Kidney (tissue), 14 donors: Measurements from ENCODE around the gene ADPRH. TPM values are rescaled to one million over a fixed set of nuclear protein-coding genes. Genes with fewer than 3 reads are reported as not detected.

ENCODE experiments used
- DNase-seq, 5 donors: peaks; one replicate each; pipeline ENCODE4 v3.0.0-alpha.2; 2013 to 2020
- FAIRE-seq: peaks from 2 replicates; lab custom pipeline; 2012; peaks lifted over from hg19 to GRCh38; lab: Jason Lieb, UNC
- H3K27ac ChIP-seq, 2 donors: one replicate each; pipeline ENCODE4 v1.7.0; 2013; ENCODE audit warnings: low read depth in 2 of 2, low read length in 2 of 2, inconsistent platforms in 1 of 2
- H3K27me3 ChIP-seq: one replicate; pipeline ENCODE4 v1.7.1; 2013; ENCODE audit warnings: low read length, inconsistent platforms; ENCODE audit not compliant: control insufficient read depth, insufficient read depth
- H3K36me3 ChIP-seq, 3 donors: one replicate each; pipeline versions ENCODE4 v1.7.0 to v1.7.1; 2013; ENCODE audit warnings: low read length in 3 of 3, control low read depth in 1 of 3, inconsistent platforms in 1 of 3; ENCODE audit not compliant: insufficient read depth in 3 of 3, control insufficient read depth in 2 of 3
- H3K4me1 ChIP-seq, 3 donors: one replicate each; pipeline versions ENCODE4 v1.7.0 to v1.7.1; 2013; ENCODE audit warnings: low read length in 3 of 3, inconsistent platforms in 1 of 3, low read depth in 1 of 3; ENCODE audit not compliant: control insufficient read depth in 2 of 3, insufficient read depth in 2 of 3
- H3K4me3 ChIP-seq, 3 donors: one replicate each; pipeline versions ENCODE4 v1.7.0 to v1.8.1; 2013; ENCODE audit warnings: low read length in 3 of 3, control low read depth in 1 of 3, inconsistent platforms in 1 of 3
- H3K9ac ChIP-seq, 3 donors: one replicate each; pipeline versions ENCODE4 v1.7.0 to v1.7.1; 2013; ENCODE audit warnings: low read length in 3 of 3, control low read depth in 1 of 3, inconsistent platforms in 1 of 3
- H3K9me3 ChIP-seq, 3 donors: one replicate each; pipeline versions ENCODE4 v1.7.0 to v1.7.1; 2013; ENCODE audit warnings: low read length in 3 of 3, control low read depth in 1 of 3, inconsistent platforms in 1 of 3; ENCODE audit not compliant: control insufficient read depth in 2 of 3, insufficient read depth in 1 of 3
- CTCF ChIP-seq: IDR thresholded peaks from 3 replicates; pipeline ENCODE4 v1.5.1; 2012; ENCODE audit warnings: mild to moderate bottlenecking, moderate library complexity, borderline replicate concordance; ENCODE audit not compliant: insufficient read depth; ENCODE audit errors: extremely low read depth
- intact Hi-C: fragments of 100-400 bp; cut with DNase I; formaldehyde crosslinking; loops from one replicate; pipeline ENCODE4 v1.11.1; 2022
- polyA plus RNA-seq: library from polyadenylated mRNA; stranded (reverse); fragments of 350-450 nt; fragmentation: Illumina TruSeq; extraction: RNeasy Lipid Tissue Mini Kit (QIAGEN cat#74804); gene quantifications from one replicate; pipeline ENCODE4 v1.2.3, GENCODE V29; 2014; ENCODE audit warnings: low read depth, low replicate concordance; ENCODE audit not compliant: insufficient read depth
- total RNA-seq: library from RNA; stranded (reverse); fragmentation: NEBNext Ultra II Directional; extraction: Animal tissue kit (Norgen Biotek cat#: 25700); gene quantifications from one replicate; pipeline ENCODE4 v1.2.1, GENCODE V29; 2021
- donor health status: control.
- donor health status: control.
- donor health status: control.
- donor health status: control.
- donor health status: control.
- donor health status: DM: yes; HTN: yes; CAD: no.
- donor health status: Normal renal cell carcinoma (clear cell type).

ADPRH gene
- total and polyA plus RNA-seq, 2 donors from 2014 or later, result 5.2 to 15.0 TPM

- Histone ChIP-seq H3K4me1 (no peaks in the 10 kb centered on the region), H3K9me3 (peaks cover 0 to 4% (median 0%) of the 10 kb centered on the region in 3 donors), H3K27me3 (no peaks in the 10 kb centered on the region), H3K4me3 (no peak overlapping the region), H3K36me3 (no peaks in the 10 kb centered on the region), H3K9ac (no peak overlapping the region), H3K27ac (no peak overlapping the region)
- intact Hi-C loops, result no loop called here
- DNase-seq (peak in 1 of 5 donors; percentile 19), FAIRE-seq (no peak)
- no peak for TF ChIP-seq CTCF
Measured at GRCh38 chr3:119609301-119609700, 30.0 kb downstream of the ADPRH start.

GRCh38 chr3:119611664-119612063 lies 32.4 kb downstream of the ADPRH start:
- TF ChIP-seq CTCF, result no peak
- no peak for FAIRE-seq
- peaks cover 0 to 4% (median 0%) of the 10 kb centered on the region in 3 donors for H3K9me3 ChIP-seq
- H3K36me3 ChIP-seq, result no peaks in the 10 kb centered on the region
- no peak overlapping the region for H3K9ac ChIP-seq
- no peak overlapping the region for H3K27ac ChIP-seq
- intact Hi-C loops, result no loop called here
- H3K4me3 ChIP-seq, result no peak overlapping the region
- no peaks in the 10 kb centered on the region for H3K4me1 ChIP-seq
- no peaks in the 10 kb centered on the region for H3K27me3 ChIP-seq
- no peak for DNase-seq

DNA sequence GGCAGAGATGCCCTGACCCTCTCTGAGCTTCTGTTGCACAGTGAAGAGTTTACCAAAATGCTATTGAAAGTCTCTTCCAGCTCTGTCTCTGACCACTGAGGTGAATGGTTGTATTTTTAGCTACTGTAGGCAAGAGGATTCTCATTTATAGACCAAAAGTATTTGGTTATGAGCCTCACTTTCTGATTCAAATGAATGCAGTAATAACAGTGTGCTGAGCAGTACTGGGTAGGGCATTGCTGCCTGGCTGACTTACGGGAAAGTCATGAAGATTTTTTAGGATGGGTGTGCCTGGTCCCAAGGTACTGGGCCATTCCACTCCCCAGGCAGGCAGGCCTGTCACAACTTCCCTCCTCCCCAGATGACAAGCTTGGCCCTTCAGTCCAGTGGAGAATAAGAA lies 33.9 kb downstream of the ADPRH start:
- Histone ChIP-seq H3K36me3 (no peaks in the 10 kb centered on the region), H3K9ac (no peak overlapping the region), H3K9me3 (peaks cover 0 to 4% (median 0%) of the 10 kb centered on the region in 3 donors), H3K4me3 (no peak overlapping the region), H3K27me3 (no peaks in the 10 kb centered on the region), H3K4me1 (no peaks in the 10 kb centered on the region), H3K27ac (no peak overlapping the region)
- intact Hi-C loops, result no loop called here
- no peak for TF ChIP-seq CTCF
- no peak for FAIRE-seq
- DNase-seq, result no peak

DNA sequence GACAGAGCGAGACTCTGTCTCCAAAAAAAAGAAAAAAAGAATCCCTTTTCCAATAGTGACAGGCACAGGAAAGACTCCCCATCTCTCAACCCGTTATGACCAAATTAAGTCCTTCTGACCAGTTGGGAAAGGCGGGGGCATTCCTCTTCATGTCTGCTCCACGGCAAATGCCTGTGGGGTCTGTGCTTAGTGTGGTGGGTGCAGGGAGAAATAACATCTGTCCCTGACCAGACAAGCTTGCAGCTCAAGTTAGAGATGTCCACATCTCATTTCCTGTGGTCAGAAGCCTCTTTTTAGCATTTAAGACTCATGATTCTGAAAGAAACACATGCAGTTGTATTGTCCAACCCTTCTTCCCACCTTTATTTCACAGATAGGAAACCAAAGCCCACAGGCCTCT lies 34.6 kb downstream of the ADPRH start:
- H3K27me3 ChIP-seq, result no peaks in the 10 kb centered on the region
- DNase-seq (no peak), FAIRE-seq (no peak)
- no peak overlapping the region for H3K9ac ChIP-seq
- H3K36me3 ChIP-seq, result no peaks in the 10 kb centered on the region
- H3K4me1 ChIP-seq, result no peaks in the 10 kb centered on the region
- TF ChIP-seq CTCF, result no peak
- H3K27ac ChIP-seq, result no peak overlapping the region
- H3K9me3 ChIP-seq, result peaks cover 0 to 4% (median 0%) of the 10 kb centered on the region in 3 donors
- no peak overlapping the region for H3K4me3 ChIP-seq
- intact Hi-C loops, result no loop called here
